KMS-11 (cell line): ENCODE measurements around the gene NFATC2.

Source experiments
- H2AFZ ChIP-seq: fragments of 200-600 bp; sonication (generic); 2 replicates; pipeline ENCODE4 v1.6.1; 2016; ENCODE audit warnings: antibody characterized with exemption, mixed run types, low read depth
- H3K27ac ChIP-seq: fragments of 200-600 bp; sonication (generic); 2 replicates; pipeline ENCODE4 v1.6.1; 2016; ENCODE audit warnings: mild to moderate bottlenecking, mixed run types
- H3K27me3 ChIP-seq: fragments of 200-600 bp; sonication (generic); 2 replicates; pipeline ENCODE4 v1.6.1; 2017; ENCODE audit warnings: mild to moderate bottlenecking, low read depth, mixed run types, moderate library complexity; ENCODE audit not compliant: insufficient read depth
- H3K36me3 ChIP-seq: fragments of 200-600 bp; sonication (generic); 2 replicates; pipeline ENCODE4 v1.6.1; 2017; ENCODE audit warnings: mild to moderate bottlenecking, mixed run types; ENCODE audit not compliant: insufficient read depth
- H3K4me1 ChIP-seq: fragments of 200-600 bp; sonication (generic); 2 replicates; pipeline ENCODE4 v1.6.1; 2016; ENCODE audit warnings: mild to moderate bottlenecking, low read depth, mixed run types; ENCODE audit not compliant: poor library complexity, severe bottlenecking
- H3K4me2 ChIP-seq: fragments of 200-600 bp; sonication (generic); 2 replicates; pipeline ENCODE4 v1.7.0; 2016; ENCODE audit warnings: mild to moderate bottlenecking, mixed run types
- H3K4me3 ChIP-seq: fragments of 200-600 bp; sonication (generic); IDR thresholded peaks from 2 replicates; pipeline ENCODE4 v1.6.1; 2017; ENCODE audit warnings: low read depth, low read length, mixed read lengths; ENCODE audit not compliant: insufficient read depth
- H3K79me2 ChIP-seq: fragments of 200-600 bp; sonication (generic); 2 replicates; pipeline ENCODE4 v1.6.1; 2016; ENCODE audit warnings: low read depth, mixed run types; ENCODE audit not compliant: insufficient read depth
- H3K9ac ChIP-seq: fragments of 200-600 bp; sonication (generic); 2 replicates; pipeline ENCODE4 v1.6.1; 2016; ENCODE audit warnings: mild to moderate bottlenecking, mixed run types
- H4K20me1 ChIP-seq: fragments of 200-600 bp; sonication (generic); 2 replicates; pipeline ENCODE4 v1.6.1; 2016; ENCODE audit warnings: mild to moderate bottlenecking, mixed run types; ENCODE audit not compliant: insufficient read depth
- CTCF ChIP-seq: fragments of 200-600 bp; sonication (generic); conservative IDR thresholded peaks from 2 replicates; pipeline ENCODE4 v1.6.1; 2017; ENCODE audit warnings: low read depth, mild to moderate bottlenecking, antibody characterized with exemption, low read length, moderate library complexity, mixed read lengths

Gene NFATC2

GRCh38 chr20:51378171-51378928 lies 164.2 kb downstream of the NFATC2 start:
- no peaks in the 10 kb centered on the region for H4K20me1 ChIP-seq
- TF ChIP-seq CTCF: no peak
- no peak overlapping the region for H3K9ac ChIP-seq
- H3K36me3 ChIP-seq: no peaks in the 10 kb centered on the region
- no peaks in the 10 kb centered on the region for H3K27me3 ChIP-seq
- no peak overlapping the region for H3K27ac ChIP-seq
- no peak overlapping the region for H3K4me3 ChIP-seq
- no peaks in the 10 kb centered on the region for H3K4me1 ChIP-seq
- H3K79me2 ChIP-seq: no peaks in the 10 kb centered on the region
- no peak overlapping the region for H3K4me2 ChIP-seq
- H2AFZ ChIP-seq: no peak overlapping the region

DNA sequence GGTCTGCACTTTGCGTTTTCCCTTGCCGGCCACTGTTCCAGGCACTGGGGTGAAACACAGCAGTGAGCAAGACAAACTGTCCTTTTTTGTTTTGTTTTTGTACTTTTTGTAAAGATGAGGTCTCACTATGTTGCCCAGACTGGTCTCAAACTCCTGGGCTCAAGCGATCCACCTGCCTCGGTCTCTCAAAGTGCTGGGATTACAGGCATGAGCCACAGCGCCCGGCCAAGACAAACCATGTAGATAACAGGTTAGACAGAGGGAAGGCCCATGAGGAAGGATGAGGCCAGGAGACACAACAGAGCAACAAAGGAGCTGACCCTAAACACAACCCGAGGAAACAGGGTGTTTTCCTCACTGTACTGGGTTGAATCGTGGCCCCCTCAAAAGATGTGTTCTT lies 165.4 kb downstream of the NFATC2 start:
- Histone ChIP-seq H3K27me3 (no peaks in the 10 kb centered on the region), H3K36me3 (no peaks in the 10 kb centered on the region), H4K20me1 (no peaks in the 10 kb centered on the region)

DNA sequence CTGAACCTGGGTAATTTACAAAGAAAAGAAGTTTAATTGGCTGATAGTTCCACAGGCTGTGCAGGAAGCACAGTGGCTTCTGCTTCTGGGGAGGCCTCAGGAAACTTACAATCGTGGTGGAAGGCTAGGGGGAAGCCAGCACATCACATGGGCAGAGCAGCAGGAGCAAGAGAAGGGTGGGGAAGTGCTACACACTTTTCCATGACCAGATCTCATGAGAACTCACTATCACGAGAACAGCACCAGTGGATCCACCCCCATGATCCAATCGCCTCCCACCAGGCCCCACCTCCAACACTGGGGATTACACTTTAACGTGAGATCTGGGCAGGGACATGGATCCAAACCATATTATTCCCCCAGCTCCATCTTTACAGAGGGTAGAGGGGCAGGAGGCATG lies 166.4 kb downstream of the NFATC2 start:
- H3K9ac ChIP-seq: no peak overlapping the region
- H3K27ac ChIP-seq: no peak overlapping the region
- H4K20me1 ChIP-seq: no peaks in the 10 kb centered on the region
- no peaks in the 10 kb centered on the region for H3K36me3 ChIP-seq
- H3K4me2 ChIP-seq: no peak overlapping the region
- H3K4me1 ChIP-seq: peaks cover 4% of the 10 kb centered on the region
- H3K27me3 ChIP-seq: no peaks in the 10 kb centered on the region
- H3K79me2 ChIP-seq: no peaks in the 10 kb centered on the region
- no peak overlapping the region for H2AFZ ChIP-seq
- H3K4me3 ChIP-seq: no peak overlapping the region
- no peak for TF ChIP-seq CTCF

More for the DNA sequence above, 165.4 kb downstream of the NFATC2 start:
- no peak overlapping the region for H3K9ac ChIP-seq
- H3K4me2 ChIP-seq: no peak overlapping the region
- no peak overlapping the region for H3K27ac ChIP-seq
- peaks cover 4% of the 10 kb centered on the region for H3K4me1 ChIP-seq
- no peak for TF ChIP-seq CTCF
- no peak overlapping the region for H3K4me3 ChIP-seq
- no peaks in the 10 kb centered on the region for H3K79me2 ChIP-seq
- no peak overlapping the region for H2AFZ ChIP-seq

- Histone ChIP-seq H3K4me2 (no peak overlapping the region), H3K4me3 (no peak overlapping the region), H3K79me2 (no peaks in the 10 kb centered on the region), H3K27me3 (no peaks in the 10 kb centered on the region), H3K9ac (no peak overlapping the region), H4K20me1 (no peaks in the 10 kb centered on the region), H2AFZ (no peak overlapping the region), H3K36me3 (no peaks in the 10 kb centered on the region), H3K27ac (no peak overlapping the region), H3K4me1 (peaks cover 4% of the 10 kb centered on the region)
- no peak for TF ChIP-seq CTCF
These were observed 167.0 kb downstream of the NFATC2 start for GRCh38 chr20:51375561-51375960.
